ENCODE results near the gene PPP1R13B.

DNA sequence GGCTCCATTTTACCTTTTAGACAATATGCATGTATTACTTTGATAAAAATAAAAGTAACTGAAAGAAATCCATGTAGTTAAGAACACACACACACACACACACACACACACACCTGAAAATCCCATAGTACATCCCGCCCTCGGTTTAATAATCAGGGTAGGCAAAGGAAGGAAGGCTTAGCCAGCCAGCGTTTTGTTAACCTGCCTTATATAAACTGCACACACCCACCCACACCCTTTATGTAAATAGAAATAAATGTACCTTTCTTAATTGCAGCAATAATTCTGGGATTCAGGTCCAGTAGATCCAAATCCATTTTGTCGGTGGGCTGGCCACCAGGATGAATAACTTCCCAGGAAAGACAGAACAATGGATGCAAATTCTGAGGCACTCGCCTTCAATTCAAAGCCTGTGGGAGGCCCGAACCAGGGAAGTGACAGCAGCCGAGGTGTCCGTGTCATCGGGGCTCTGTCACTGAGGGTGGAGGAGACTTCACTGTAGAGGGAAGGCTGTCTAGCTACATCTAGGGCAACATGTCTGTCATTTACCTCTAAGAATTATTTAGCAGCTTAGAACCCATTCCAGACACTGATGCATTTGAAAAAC lies 136.5 kb downstream of the PPP1R13B start:
- no peak for TF ChIP-seq CTCF (IDR thresholded peaks at IDR 0.05)
- TF ChIP-seq NFYB (CRISPR knock-in tag; conservative IDR thresholded peaks at IDR 0.05; ENCODE audit: low read depth): no peak
- TF ChIP-seq EMX1 (CRISPR knock-in tag; IDR thresholded peaks at IDR 0.05): no peak
- no peak for TF ChIP-seq ZNF232 (CRISPR knock-in tag; IDR thresholded peaks at IDR 0.05)
- no peak for TF ChIP-seq RELA (CRISPR knock-in tag; IDR thresholded peaks at IDR 0.05; ENCODE audit: borderline replicate concordance)

Data from WTC11 (cell line).